IMR-90 (cell line): ENCODE measurements around the gene NRL. TPM values are rescaled to one million over a fixed set of nuclear protein-coding genes. Genes with fewer than 3 reads are reported as not detected.

Source experiments
- ATAC-seq: fragments of 200-7000 bp; cut with Tn5 transposase; 2 replicates; pipeline ENCODE4 v1.9.1; 2020; ENCODE audit warnings: low read depth, mild to moderate bottlenecking, moderate library complexity
- BruUV-seq: library from RNA; stranded (reverse); fragments of 400-500 nt; replicated peaks from 2 replicates; lab custom pipeline; 2021; lab: Mats Ljungman, UMichigan
- CTCF ChIA-PET: fragments of 300-600 bp; formaldehyde crosslinking; extraction: SDS; loops from one replicate; lab custom pipeline; 2021; ENCODE audit warnings: antibody characterized with exemption; lab: Yijun Ruan, JAX
- POLR2A ChIA-PET: fragments of 300-600 bp; sonication (Branson Sonifier 250); formaldehyde crosslinking; loops from one replicate; lab custom pipeline; 2022; ENCODE audit warnings: antibody characterized with exemption; ENCODE audit not compliant: unreplicated experiment; lab: Charles Lee
- DNase-seq: peaks from one replicate; pipeline ENCODE4 v3.0.0; 2013
- H2AFZ ChIP-seq: replicated peaks from 2 replicates; pipeline ENCODE3; 2013; ENCODE audit warnings: low read length, mild to moderate bottlenecking; ENCODE audit not compliant: poor library complexity
- H2AK5ac ChIP-seq: 2 replicates; pipeline ENCODE4 v1.6.1; 2013; ENCODE audit warnings: low read depth, low read length, inconsistent platforms
- H2AK9ac ChIP-seq: replicated peaks from 2 replicates; pipeline ENCODE3; 2013; ENCODE audit warnings: mild to moderate bottlenecking, low read depth, low read length, moderate library complexity; ENCODE audit not compliant: poor library complexity
- H2BK120ac ChIP-seq: 2 replicates; pipeline ENCODE4 v1.6.1; 2013; ENCODE audit warnings: low read depth, low read length, inconsistent platforms
- H2BK15ac ChIP-seq: 3 replicates; pipeline ENCODE4 v1.6.1; 2013; ENCODE audit warnings: low read depth, low read length, inconsistent platforms
- H2BK20ac ChIP-seq: 2 replicates; pipeline ENCODE4 v1.6.1; 2013; ENCODE audit warnings: low read depth, mild to moderate bottlenecking, inconsistent platforms, low read length, moderate library complexity
- H2BK5ac ChIP-seq: 2 replicates; pipeline ENCODE4 v1.6.1; 2013; ENCODE audit warnings: mild to moderate bottlenecking, low read depth, low read length, inconsistent platforms; ENCODE audit not compliant: poor library complexity, severe bottlenecking
- H3K14ac ChIP-seq: replicated peaks from 2 replicates; pipeline ENCODE4 v1.6.1; 2013; ENCODE audit warnings: low read depth, low read length, inconsistent platforms
- H3K18ac ChIP-seq: 2 replicates; pipeline ENCODE4 v1.6.1; 2013; ENCODE audit warnings: low read depth, low read length, control low read depth
- H3K23ac ChIP-seq: 2 replicates; pipeline ENCODE4 v1.6.1; 2013; ENCODE audit warnings: low read depth, low read length, inconsistent platforms
- H3K27ac ChIP-seq: 2 replicates; pipeline ENCODE4 v1.5.1; 2013; ENCODE audit warnings: mild to moderate bottlenecking, control low read depth, low read length; ENCODE audit not compliant: insufficient read depth
- H3K27me3 ChIP-seq: 2 replicates; pipeline ENCODE4 v1.6.1; 2013; ENCODE audit warnings: low read length; ENCODE audit not compliant: control insufficient read depth, insufficient read depth
- H3K36me3 ChIP-seq: 2 replicates; pipeline ENCODE4 v1.6.1; 2013; ENCODE audit warnings: low read length, mixed read lengths; ENCODE audit not compliant: control insufficient read depth, insufficient read depth
- H3K4ac ChIP-seq: 2 replicates; pipeline ENCODE4 v1.6.1; 2013; ENCODE audit warnings: low read depth, low read length, inconsistent platforms
- H3K4me1 ChIP-seq: 2 replicates; pipeline ENCODE4 v1.6.1; 2013; ENCODE audit warnings: low read length, mixed read lengths; ENCODE audit not compliant: control insufficient read depth, insufficient read depth
- H3K4me2 ChIP-seq: 2 replicates; pipeline ENCODE4 v1.6.1; 2013; ENCODE audit warnings: low read depth, mild to moderate bottlenecking, control low read depth, low read length, moderate library complexity
- H3K4me3 ChIP-seq: 2 replicates; pipeline ENCODE4 v1.5.1; 2013; ENCODE audit warnings: low read depth, mild to moderate bottlenecking, control low read depth, low read length, moderate library complexity; ENCODE audit not compliant: insufficient read depth
- H3K56ac ChIP-seq: 2 replicates; pipeline ENCODE4 v1.6.1; 2013; ENCODE audit warnings: low read length, inconsistent platforms; ENCODE audit not compliant: insufficient read depth; ENCODE audit errors: extremely low read depth
- H3K79me1 ChIP-seq, 2 experiments: 2 replicates each; pipeline ENCODE4 v1.6.1; 2013; ENCODE audit warnings: low read length in 2 of 2, inconsistent platforms in 1 of 2, low read depth in 1 of 2
- H3K9ac ChIP-seq: 2 replicates; pipeline ENCODE4 v1.6.1; 2013; ENCODE audit warnings: low read depth, low read length, control low read depth
- H3K9me1 ChIP-seq: 2 replicates; pipeline ENCODE4 v1.6.1; 2013; ENCODE audit warnings: low read length, inconsistent platforms; ENCODE audit not compliant: insufficient read depth
- H3K9me3 ChIP-seq: 2 replicates; pipeline ENCODE4 v1.6.1; 2013; ENCODE audit warnings: low read length; ENCODE audit not compliant: control insufficient read depth, insufficient read depth
- H4K20me1 ChIP-seq: 2 replicates; pipeline ENCODE4 v1.6.1; 2013; ENCODE audit warnings: low read length, inconsistent platforms; ENCODE audit not compliant: insufficient read depth
- H4K5ac ChIP-seq: 2 replicates; pipeline ENCODE4 v1.6.1; 2013; ENCODE audit warnings: mild to moderate bottlenecking, low read depth, low read length, control low read depth
- H4K8ac ChIP-seq, 2 experiments: 2 replicates each; pipeline ENCODE4 v1.6.1; 2013; ENCODE audit warnings: low read depth in 2 of 2, low read length in 2 of 2, control low read depth in 1 of 2, inconsistent platforms in 1 of 2
- H4K91ac ChIP-seq: 2 replicates; pipeline ENCODE4 v1.6.1; 2013; ENCODE audit warnings: low read depth, low read length, inconsistent platforms; ENCODE audit not compliant: insufficient read depth
- BHLHE40 ChIP-seq: fragments of 150-350 bp; IDR thresholded peaks from 2 replicates; pipeline ENCODE4 v1.6.1; 2016; ENCODE audit warnings: mild to moderate bottlenecking, low read depth, low read length
- CEBPB ChIP-seq: IDR thresholded peaks from 2 replicates; pipeline ENCODE4 v1.6.1; 2012; ENCODE audit warnings: low read depth, low read length, improper control_type of control experiment
- CHD1 ChIP-seq: IDR thresholded peaks from 2 replicates; pipeline ENCODE4 v1.6.1; 2012; ENCODE audit warnings: low read depth, low read length, improper control_type of control experiment
- FOS ChIP-seq: fragments of 150-350 bp; IDR thresholded peaks from 2 replicates; pipeline ENCODE4 v1.6.1; 2016; ENCODE audit warnings: low read depth, low read length
- MAFK ChIP-seq: IDR thresholded peaks from 2 replicates; pipeline ENCODE4 v1.6.1; 2012; ENCODE audit warnings: low read depth, low read length, improper control_type of control experiment
- MAZ ChIP-seq: IDR thresholded peaks from 2 replicates; pipeline ENCODE4 v1.6.1; 2012; ENCODE audit warnings: low read depth, mild to moderate bottlenecking, low read length, improper control_type of control experiment, moderate library complexity, borderline replicate concordance
- MXI1 ChIP-seq: IDR thresholded peaks from 2 replicates; pipeline ENCODE4 v1.6.1; 2012; ENCODE audit warnings: low read depth, mild to moderate bottlenecking, low read length, moderate library complexity, borderline replicate concordance
- POLR2A ChIP-seq: IDR thresholded peaks from 2 replicates; pipeline ENCODE4 v1.6.1; 2012; ENCODE audit warnings: mild to moderate bottlenecking, low read depth, low read length
- RFX5 ChIP-seq: IDR thresholded peaks from 2 replicates; pipeline ENCODE4 v1.8.0; 2012; ENCODE audit warnings: low read depth, mild to moderate bottlenecking, low read length, moderate library complexity
- WGBS, 2 experiments: methylation state at CpG; one replicate each; pipeline versions ENCODE4 v1.1.5 to v1.1.7; 2013; ENCODE audit warnings: missing lambda C conversion rate in 2 of 2; ENCODE audit not compliant: insufficient read length in 1 of 2; ENCODE audit errors: extremely low coverage in 2 of 2; 5-methylcytosine and 5-hydroxymethylcytosine counted together
- dilution Hi-C: fragments of 300-500 bp; cut with HindIII; formaldehyde crosslinking; loops from one replicate; pipeline ENCODE4 v1.14.3; 2018; ENCODE audit warnings: low sequenced_read_pairs; ENCODE audit not compliant: unreplicated experiment
- in situ Hi-C: fragments of 300-500 bp; cut with MboI; formaldehyde crosslinking; loops from 3 replicates; pipeline ENCODE4 v1.14.3; 2019; ENCODE audit warnings: low sequenced_read_pairs, inconsistent platforms, mixed read lengths
- intact Hi-C: fragments of 100-400 bp; cut with micrococcal nuclease; formaldehyde crosslinking; loops from 2 replicates; pipeline ENCODE4 v1.10.0; 2022
- polyA plus RNA-seq, 3 experiments: library from polyadenylated mRNA; depleted of rRNA; stranded (reverse); fragments of >200 nt; gene quantifications; 2 replicates each; pipeline ENCODE4 v1.2.3, GENCODE V29; 2012; ENCODE audit warnings: low replicate concordance in 1 of 3
- total RNA-seq: library from RNA; depleted of rRNA; stranded (reverse); fragments of >200 nt; gene quantifications from 2 replicates; pipeline ENCODE4 v1.2.3, GENCODE V29; 2012
- TF ChIP-seq, protein P1 (sequence below): conservative IDR thresholded peaks from 2 replicates; pipeline ENCODE4 v1.5.1; 2012; ENCODE audit warnings: mild to moderate bottlenecking, low read depth, low read length, improper control_type of control experiment

The NRL gene
- total and polyA plus RNA-seq, 2 of the 4 experiments (the other 2 are of a cell fraction) = 0.18 to 0.70 TPM

DNA sequence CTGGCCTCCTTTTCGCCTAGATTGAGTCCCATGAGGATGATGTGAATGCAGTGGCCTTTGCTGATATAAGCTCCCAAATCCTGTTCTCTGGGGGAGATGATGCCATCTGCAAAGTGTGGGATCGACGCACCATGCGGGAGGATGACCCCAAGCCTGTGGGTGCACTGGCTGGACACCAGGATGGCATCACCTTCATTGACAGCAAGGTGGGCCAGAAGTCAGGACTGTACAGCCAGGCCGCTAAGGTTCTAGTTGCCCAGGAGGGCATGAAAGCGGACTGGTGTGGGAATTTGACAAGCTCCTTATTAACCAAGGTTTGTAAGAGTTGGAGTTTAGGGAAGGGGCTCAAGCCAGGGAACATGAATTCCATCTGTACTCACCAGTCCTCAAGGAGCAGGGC is 4.9 kb upstream of the NRL start:
- no peaks in the 10 kb centered on the region for H4K20me1 ChIP-seq
- H2BK15ac ChIP-seq = no peak overlapping the region
- in situ Hi-C loops = no loop called here
- H4K91ac ChIP-seq = no peak overlapping the region
- H4K8ac ChIP-seq = no peak overlapping the region
- peaks cover 8% of the 10 kb centered on the region; the same call in 1 of the 2 replicates for H3K9me1 ChIP-seq
- H3K27ac ChIP-seq = no peak overlapping the region
- no peak overlapping the region for H2BK120ac ChIP-seq
- no TSS peak for BruUV-seq
- H3K4me1 ChIP-seq = peaks cover 3% of the 10 kb centered on the region; the same call in 1 of the 2 replicates
- no peaks in the 10 kb centered on the region for H3K27me3 ChIP-seq
- dilution Hi-C loops = no loop called here
- intact Hi-C loops = no loop called here
- no peak overlapping the region for H3K4me2 ChIP-seq
- ATAC-seq (no peak), DNase-seq (no peak)
- POLR2A ChIA-PET = no interaction called here
- H3K36me3 ChIP-seq = peaks cover 35% of the 10 kb centered on the region
- H2AFZ ChIP-seq = no peak overlapping the region
- H3K14ac ChIP-seq = no peak overlapping the region
- no peak overlapping the region for H2AK9ac ChIP-seq
- TF ChIP-seq CEBPB (no peak), CHD1 (no peak), MAFK (no peak), RFX5 (no peak), POLR2A (no peak), FOS (no peak), BHLHE40 (no peak), MXI1 (no peak), MAZ (no peak)
- TF ChIP-seq, protein P1, sequence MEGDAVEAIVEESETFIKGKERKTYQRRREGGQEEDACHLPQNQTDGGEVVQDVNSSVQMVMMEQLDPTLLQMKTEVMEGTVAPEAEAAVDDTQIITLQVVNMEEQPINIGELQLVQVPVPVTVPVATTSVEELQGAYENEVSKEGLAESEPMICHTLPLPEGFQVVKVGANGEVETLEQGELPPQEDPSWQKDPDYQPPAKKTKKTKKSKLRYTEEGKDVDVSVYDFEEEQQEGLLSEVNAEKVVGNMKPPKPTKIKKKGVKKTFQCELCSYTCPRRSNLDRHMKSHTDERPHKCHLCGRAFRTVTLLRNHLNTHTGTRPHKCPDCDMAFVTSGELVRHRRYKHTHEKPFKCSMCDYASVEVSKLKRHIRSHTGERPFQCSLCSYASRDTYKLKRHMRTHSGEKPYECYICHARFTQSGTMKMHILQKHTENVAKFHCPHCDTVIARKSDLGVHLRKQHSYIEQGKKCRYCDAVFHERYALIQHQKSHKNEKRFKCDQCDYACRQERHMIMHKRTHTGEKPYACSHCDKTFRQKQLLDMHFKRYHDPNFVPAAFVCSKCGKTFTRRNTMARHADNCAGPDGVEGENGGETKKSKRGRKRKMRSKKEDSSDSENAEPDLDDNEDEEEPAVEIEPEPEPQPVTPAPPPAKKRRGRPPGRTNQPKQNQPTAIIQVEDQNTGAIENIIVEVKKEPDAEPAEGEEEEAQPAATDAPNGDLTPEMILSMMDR = no peak
- H3K18ac ChIP-seq = no peak overlapping the region
- H4K5ac ChIP-seq = no peak overlapping the region
- no peaks in the 10 kb centered on the region for H3K9me3 ChIP-seq
- H2BK20ac ChIP-seq = no peak overlapping the region
- H3K4ac ChIP-seq = no peak overlapping the region
- no peak overlapping the region for H3K9ac ChIP-seq
- H3K79me1 ChIP-seq = peaks cover 10 to 16% of the 10 kb centered on the region in 2 experiments; a peak in 2 of 4 replicates
- no peak overlapping the region for H3K4me3 ChIP-seq
- 100% methylated on average over 3 of the region's 6 CpGs; no CpG with 5 or more reads in 1 of the 2 experiments for WGBS, 2 experiments
- CTCF ChIA-PET = no interaction called here
- H3K23ac ChIP-seq = no peak overlapping the region
- H2AK5ac ChIP-seq = no peak overlapping the region
- H3K56ac ChIP-seq = no peak overlapping the region
- no peak overlapping the region for H2BK5ac ChIP-seq
